Gastroesophageal sphincter (tissue), 4 donors: ENCODE results near the gene NADK. TPM values are rescaled to one million over a fixed set of nuclear protein-coding genes. Genes with fewer than 3 reads are reported as not detected.

Experiments used
- ATAC-seq: fragments of 150-250 bp; one replicate; pipeline ENCODE4 v1.9.1; 2016; ENCODE audit warnings: mild to moderate bottlenecking, moderate library complexity
- H3K27ac ChIP-seq, 4 donors: fragments of 200-600 bp; sonication (generic) in 3 of 4; 1 replicate in 3 of 4; 2 replicates in 1 of 4; pipeline ENCODE4 v1.5.1; 2016 to 2019
- H3K27me3 ChIP-seq: fragments of 200-600 bp; sonication (generic); one replicate; pipeline ENCODE4 v1.5.1; 2019
- H3K36me3 ChIP-seq, 2 donors: fragments of 200-600 bp; sonication (generic); one replicate each; pipeline ENCODE4 v1.5.1; 2019; ENCODE audit warnings: control low read depth in 1 of 2
- H3K4me1 ChIP-seq, 3 donors: fragments of 200-600 bp; sonication (generic); 1 replicate in 2 of 3; 2 replicates in 1 of 3; pipeline ENCODE4 v1.5.1; 2016 to 2019; ENCODE audit warnings: control low read depth in 2 of 3
- H3K4me3 ChIP-seq, 2 donors: fragments of 200-600 bp; sonication (generic); one replicate each; pipeline ENCODE4 v1.5.1; 2019; ENCODE audit warnings: mild to moderate bottlenecking in 1 of 2, moderate library complexity in 1 of 2
- H3K9me3 ChIP-seq, 3 donors: fragments of 200-600 bp; sonication (generic); one replicate each; pipeline ENCODE4 v1.5.1; 2017 to 2019; ENCODE audit warnings: control low read depth in 2 of 3
- EP300 ChIP-seq: sonication (generic); formaldehyde crosslinking; IDR thresholded peaks from one replicate; pipeline ENCODE4 v1.6.1; 2017; ENCODE audit warnings: antibody characterized with exemption, mild to moderate bottlenecking
- POLR2A ChIP-seq, 2 donors: fragments of 450-650 bp; IDR thresholded peaks; one replicate each; pipeline ENCODE4 v1.6.1; 2017; ENCODE audit warnings: antibody characterized with exemption in 2 of 2, mild to moderate bottlenecking in 2 of 2, moderate library complexity in 1 of 2
- POLR2AphosphoS5 ChIP-seq: sonication (generic); formaldehyde crosslinking; IDR thresholded peaks from one replicate; pipeline ENCODE4 v1.6.1; 2017; ENCODE audit warnings: antibody characterized with exemption
- WGBS, 2 donors: methylation state at CpG; one replicate each; pipeline ENCODE4 v1.1.5; 2018; ENCODE audit warnings: low coverage in 1 of 2; 5-methylcytosine and 5-hydroxymethylcytosine counted together
- total RNA-seq, 4 donors: library from RNA; depleted of rRNA; stranded (reverse); fragments of >200 nt; gene quantifications; one replicate each; pipeline ENCODE4 v1.1.0, GENCODE V29; 2016
- TF ChIP-seq, protein P1 (sequence below), 4 experiments: fragments of 200-600 bp in 2 of 4; fragments of 450-650 bp in 2 of 4; sonication (generic) in 1 of 4; IDR thresholded peaks; one replicate each; pipeline ENCODE4 v1.5.1; 2017 to 2019; ENCODE audit warnings: antibody characterized with exemption in 4 of 4, mild to moderate bottlenecking in 2 of 4, moderate library complexity in 2 of 4

Gene NADK
- total RNA-seq, 4 donors from 2014 or later = 69.8 to 82.5 (median 73.8) TPM

DNA sequence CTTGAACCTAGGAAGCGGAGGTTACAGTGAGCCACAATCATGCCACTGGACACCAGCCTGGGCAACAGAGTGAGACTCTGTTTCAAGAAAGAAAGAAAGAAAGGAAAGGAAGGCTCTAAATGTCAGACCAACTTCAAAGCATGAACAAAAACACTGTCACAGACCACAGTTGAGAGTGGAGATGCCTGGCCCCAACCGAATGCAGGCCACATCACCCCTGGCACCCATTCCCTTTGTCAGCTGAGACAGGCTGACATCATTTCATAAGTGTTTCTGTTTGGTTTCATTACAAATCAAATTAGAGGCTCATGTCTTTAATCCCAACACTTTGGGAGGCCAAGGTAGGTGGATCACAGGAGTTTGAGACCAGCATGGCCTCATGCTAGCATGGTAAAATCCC is 28.6 kb upstream of the NADK start:
- no peak for TF ChIP-seq POLR2AphosphoS5
- TF ChIP-seq EP300 = no peak
- TF ChIP-seq, protein P1, sequence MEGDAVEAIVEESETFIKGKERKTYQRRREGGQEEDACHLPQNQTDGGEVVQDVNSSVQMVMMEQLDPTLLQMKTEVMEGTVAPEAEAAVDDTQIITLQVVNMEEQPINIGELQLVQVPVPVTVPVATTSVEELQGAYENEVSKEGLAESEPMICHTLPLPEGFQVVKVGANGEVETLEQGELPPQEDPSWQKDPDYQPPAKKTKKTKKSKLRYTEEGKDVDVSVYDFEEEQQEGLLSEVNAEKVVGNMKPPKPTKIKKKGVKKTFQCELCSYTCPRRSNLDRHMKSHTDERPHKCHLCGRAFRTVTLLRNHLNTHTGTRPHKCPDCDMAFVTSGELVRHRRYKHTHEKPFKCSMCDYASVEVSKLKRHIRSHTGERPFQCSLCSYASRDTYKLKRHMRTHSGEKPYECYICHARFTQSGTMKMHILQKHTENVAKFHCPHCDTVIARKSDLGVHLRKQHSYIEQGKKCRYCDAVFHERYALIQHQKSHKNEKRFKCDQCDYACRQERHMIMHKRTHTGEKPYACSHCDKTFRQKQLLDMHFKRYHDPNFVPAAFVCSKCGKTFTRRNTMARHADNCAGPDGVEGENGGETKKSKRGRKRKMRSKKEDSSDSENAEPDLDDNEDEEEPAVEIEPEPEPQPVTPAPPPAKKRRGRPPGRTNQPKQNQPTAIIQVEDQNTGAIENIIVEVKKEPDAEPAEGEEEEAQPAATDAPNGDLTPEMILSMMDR (IDR thresholded peaks at IDR 0.05) = no peak
- TF ChIP-seq POLR2A (IDR thresholded peaks at IDR 0.05) = no peak
- H3K4me1 ChIP-seq = no peaks in the 10 kb centered on the region
- no peak for ATAC-seq
- no peaks in the 10 kb centered on the region for H3K9me3 ChIP-seq
- H3K36me3 ChIP-seq = peaks cover 0 to 95% of the 10 kb centered on the region in 2 donors
- no peak overlapping the region for H3K4me3 ChIP-seq
- no peaks in the 10 kb centered on the region for H3K27me3 ChIP-seq
- WGBS, 2 donors = 25 to 63% methylated on average over 1 to 2 of the region's 2 CpGs
- no peak overlapping the region for H3K27ac ChIP-seq

DNA sequence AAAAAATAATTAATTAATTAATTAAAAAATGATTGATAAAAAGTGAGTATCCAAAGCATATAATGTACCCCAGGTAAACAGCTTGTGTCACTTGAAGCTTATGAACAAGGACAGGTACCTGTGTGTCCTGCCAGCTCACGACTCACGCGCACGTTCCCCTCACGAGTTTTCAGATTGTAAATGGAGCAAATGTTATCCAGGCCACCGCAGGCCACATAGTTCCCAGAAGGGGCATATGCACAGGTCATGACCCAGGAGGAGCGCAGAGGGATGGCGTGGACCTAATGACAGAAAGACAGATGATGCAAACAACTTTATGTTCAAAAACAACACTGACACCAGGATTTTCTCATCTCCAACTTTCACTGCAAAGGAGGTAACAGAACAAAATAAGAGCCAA is 26.0 kb upstream of the NADK start:
- H3K27me3 ChIP-seq = no peaks in the 10 kb centered on the region
- WGBS, 2 donors = 96 to 100% methylated on average over 5 to 8 of the region's 8 CpGs
- peaks cover 0 to 91% of the 10 kb centered on the region in 2 donors for H3K36me3 ChIP-seq
- no peak for TF ChIP-seq POLR2AphosphoS5
- TF ChIP-seq, protein P1 (IDR thresholded peaks at IDR 0.05) = no peak
- TF ChIP-seq EP300 = no peak
- TF ChIP-seq POLR2A (IDR thresholded peaks at IDR 0.05) = no peak
- ATAC-seq = no peak
- H3K9me3 ChIP-seq = no peaks in the 10 kb centered on the region
- H3K27ac ChIP-seq = no peak overlapping the region
- H3K4me3 ChIP-seq = no peak overlapping the region
- H3K4me1 ChIP-seq = no peaks in the 10 kb centered on the region

DNA sequence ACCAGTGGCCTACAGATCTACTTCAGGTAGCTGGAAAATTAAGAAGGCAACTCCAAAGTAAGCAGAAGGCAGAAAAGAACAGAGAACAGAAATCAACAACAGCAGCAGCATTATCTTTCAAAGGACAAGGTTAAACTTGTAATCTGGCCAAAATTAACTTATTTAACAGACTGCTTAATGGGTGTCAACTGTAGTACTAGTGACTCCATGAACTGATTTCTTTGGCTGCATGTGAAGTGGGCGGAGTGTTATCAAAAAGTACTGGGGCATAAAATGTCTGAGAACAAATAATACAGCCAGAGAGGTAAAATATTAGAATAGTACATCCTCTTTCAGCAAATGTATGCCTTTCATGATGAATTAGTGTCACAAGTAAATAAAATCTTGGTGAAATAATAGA is 24.6 kb upstream of the NADK start:
- 100% methylated on average over 1 of the region's 1 CpG; no CpG with 5 or more reads in 1 of the 2 donors for WGBS, 2 donors
- H3K4me3 ChIP-seq = no peak overlapping the region
- no peaks in the 10 kb centered on the region for H3K4me1 ChIP-seq
- peaks cover 0 to 91% of the 10 kb centered on the region in 2 donors for H3K36me3 ChIP-seq
- no peak for ATAC-seq
- H3K27ac ChIP-seq = no peak overlapping the region
- TF ChIP-seq, protein P1 (IDR thresholded peaks at IDR 0.05) = no peak
- TF ChIP-seq POLR2AphosphoS5 (no peak), EP300 (no peak), POLR2A (IDR thresholded peaks at IDR 0.05) (no peak)
- no peaks in the 10 kb centered on the region for H3K9me3 ChIP-seq
- no peaks in the 10 kb centered on the region for H3K27me3 ChIP-seq

DNA sequence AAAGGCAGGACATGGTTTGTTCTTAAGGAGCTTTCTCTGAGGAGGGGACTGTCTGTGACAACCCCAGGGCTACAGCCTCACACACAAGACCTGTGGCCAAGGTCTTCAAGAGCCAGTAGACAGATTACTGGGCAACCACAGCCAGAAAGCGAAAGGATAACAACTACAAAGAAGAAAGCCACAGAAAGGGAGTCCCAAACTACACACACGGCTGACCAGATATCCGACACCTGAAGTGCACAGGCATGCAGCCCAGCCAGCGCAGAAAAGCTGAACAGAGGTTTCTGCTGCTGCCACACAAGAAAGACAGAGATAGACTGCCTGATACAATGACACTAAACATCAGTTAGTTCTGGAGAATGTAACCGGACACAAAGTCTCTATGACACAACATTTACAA is 21.4 kb upstream of the NADK start:
- Histone ChIP-seq H3K27me3 (no peaks in the 10 kb centered on the region), H3K9me3 (no peaks in the 10 kb centered on the region), H3K27ac (no peak overlapping the region), H3K4me1 (no peaks in the 10 kb centered on the region), H3K36me3 (peaks cover 0 to 91% of the 10 kb centered on the region in 2 donors), H3K4me3 (no peak overlapping the region)
- no peak for ATAC-seq
- WGBS, 2 donors = 69 to 76% methylated on average over 5 of the region's 5 CpGs
- no peak for TF ChIP-seq POLR2A (IDR thresholded peaks at IDR 0.05)
- TF ChIP-seq, protein P1 (IDR thresholded peaks at IDR 0.05) = no peak
- TF ChIP-seq POLR2AphosphoS5 = no peak
- TF ChIP-seq EP300 = no peak

DNA sequence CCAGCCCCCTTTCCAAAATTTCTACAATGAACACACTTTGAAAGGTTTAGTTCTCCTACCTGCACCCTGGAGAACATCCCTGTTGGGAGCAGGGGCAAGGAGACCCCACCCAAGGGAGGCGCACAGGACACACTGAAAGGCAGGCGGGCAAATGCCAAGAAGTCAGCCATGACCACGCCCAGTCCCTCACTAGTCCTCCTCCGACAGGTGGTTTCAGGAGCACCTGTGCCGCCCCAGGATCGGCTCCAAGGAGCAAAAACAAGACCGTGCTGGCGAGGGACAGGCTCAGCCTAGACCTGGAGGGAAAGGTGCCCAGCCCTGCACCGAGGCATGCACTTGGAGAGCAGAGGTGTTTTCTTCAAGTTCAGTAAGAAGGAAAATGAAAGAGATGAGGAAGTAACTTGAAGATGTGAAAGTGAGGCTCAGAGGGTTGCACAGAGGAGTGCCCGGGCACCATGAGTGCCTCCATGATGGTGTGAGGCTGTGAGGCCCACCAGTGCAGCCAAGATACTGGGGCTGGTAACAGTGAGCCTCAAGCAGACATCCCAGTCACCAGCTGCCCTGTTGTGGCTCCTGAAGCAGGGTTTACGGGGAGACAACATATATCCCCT is 19.6 kb upstream of the NADK start:
- no peak for ATAC-seq
- 89% methylated on average over 1 to 2 of the region's 11 CpGs for WGBS, 2 donors
- no peaks in the 10 kb centered on the region for H3K4me1 ChIP-seq
- H3K27ac ChIP-seq = no peak overlapping the region
- H3K9me3 ChIP-seq = no peaks in the 10 kb centered on the region
- TF ChIP-seq POLR2AphosphoS5 = no peak
- TF ChIP-seq POLR2A (IDR thresholded peaks at IDR 0.05) = no peak
- TF ChIP-seq EP300 = no peak
- TF ChIP-seq, protein P1 (IDR thresholded peaks at IDR 0.05) = no peak
- no peak overlapping the region for H3K4me3 ChIP-seq
- no peaks in the 10 kb centered on the region for H3K27me3 ChIP-seq
- peaks cover 0 to 91% of the 10 kb centered on the region in 2 donors for H3K36me3 ChIP-seq
